ENCODE results near the gene MCF2L.

The MCF2L gene

DNA sequence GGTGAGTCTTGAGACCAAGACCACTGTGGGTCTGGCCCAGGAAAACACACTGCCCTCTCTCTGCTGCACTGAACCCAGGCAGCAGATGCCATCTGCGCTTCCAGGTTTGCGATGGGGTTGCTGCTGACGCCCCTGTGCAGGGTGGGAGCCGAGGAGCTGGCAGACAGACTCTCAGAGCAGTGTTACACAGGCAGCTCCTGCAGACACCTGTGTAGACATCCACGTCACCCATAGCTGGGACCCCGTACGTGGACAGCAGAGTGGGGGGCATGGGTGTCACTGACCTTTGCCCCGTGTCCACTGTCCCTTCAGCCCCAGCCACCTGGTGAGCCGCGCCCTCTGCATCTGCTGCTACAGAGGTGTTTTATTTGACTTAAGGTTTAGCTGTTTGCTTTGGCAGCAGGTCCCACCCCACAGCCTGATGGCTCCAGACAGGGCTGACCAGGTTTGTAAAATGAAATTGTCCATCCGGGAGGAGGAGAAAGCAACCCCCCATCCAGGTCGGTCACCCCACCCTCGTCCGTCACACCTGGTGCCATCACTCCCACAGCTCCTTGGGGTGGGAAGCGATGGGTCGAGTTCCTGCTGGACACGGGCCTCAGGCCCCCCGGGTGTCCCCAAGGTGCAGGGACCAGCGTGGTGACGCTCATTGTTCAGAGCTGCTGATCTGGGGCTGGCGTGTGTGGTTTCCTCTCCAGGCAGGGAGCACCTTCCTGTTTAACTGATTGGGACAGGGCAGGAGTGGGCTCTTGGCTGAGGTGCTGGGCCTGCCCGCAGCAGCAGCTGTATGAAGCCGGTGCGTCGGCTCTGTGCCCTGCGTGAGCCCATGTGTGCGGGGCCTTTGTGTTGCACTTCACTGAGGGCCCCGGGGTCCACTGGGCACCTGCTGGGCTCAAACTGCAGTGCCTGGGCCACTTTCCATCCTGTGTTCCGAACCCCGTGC is 28.4 kb downstream of the MCF2L start:
- Histone ChIP-seq H3K9ac (ENCODE audit: low read length) (no peak overlapping the region), H3K27me3 (ENCODE audit: low read depth, low read length) (no peaks in the 10 kb centered on the region), H2AFZ (ENCODE audit: low read depth, low read length) (no peak overlapping the region), H3K4me1 (ENCODE audit: low read length) (no peaks in the 10 kb centered on the region), H3K79me2 (ENCODE audit: low read length) (no peaks in the 10 kb centered on the region), H3K27ac (ENCODE audit: low read length) (no peak overlapping the region), H3K9me3 (ENCODE audit: insufficient read depth, low read length) (no peaks in the 10 kb centered on the region), H3K4me3 (ENCODE audit: low read length) (no peak overlapping the region), H3K36me3 (replicated peaks; ENCODE audit: low read depth, low read length) (no peaks in the 10 kb centered on the region), H3K4me2 (ENCODE audit: low read length) (no peak overlapping the region), H4K20me1 (ENCODE audit: insufficient read depth, low read length) (no peaks in the 10 kb centered on the region)
- TF ChIP-seq, protein P1, sequence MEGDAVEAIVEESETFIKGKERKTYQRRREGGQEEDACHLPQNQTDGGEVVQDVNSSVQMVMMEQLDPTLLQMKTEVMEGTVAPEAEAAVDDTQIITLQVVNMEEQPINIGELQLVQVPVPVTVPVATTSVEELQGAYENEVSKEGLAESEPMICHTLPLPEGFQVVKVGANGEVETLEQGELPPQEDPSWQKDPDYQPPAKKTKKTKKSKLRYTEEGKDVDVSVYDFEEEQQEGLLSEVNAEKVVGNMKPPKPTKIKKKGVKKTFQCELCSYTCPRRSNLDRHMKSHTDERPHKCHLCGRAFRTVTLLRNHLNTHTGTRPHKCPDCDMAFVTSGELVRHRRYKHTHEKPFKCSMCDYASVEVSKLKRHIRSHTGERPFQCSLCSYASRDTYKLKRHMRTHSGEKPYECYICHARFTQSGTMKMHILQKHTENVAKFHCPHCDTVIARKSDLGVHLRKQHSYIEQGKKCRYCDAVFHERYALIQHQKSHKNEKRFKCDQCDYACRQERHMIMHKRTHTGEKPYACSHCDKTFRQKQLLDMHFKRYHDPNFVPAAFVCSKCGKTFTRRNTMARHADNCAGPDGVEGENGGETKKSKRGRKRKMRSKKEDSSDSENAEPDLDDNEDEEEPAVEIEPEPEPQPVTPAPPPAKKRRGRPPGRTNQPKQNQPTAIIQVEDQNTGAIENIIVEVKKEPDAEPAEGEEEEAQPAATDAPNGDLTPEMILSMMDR (IDR thresholded peaks at IDR 0.05; ENCODE audit: low read depth, low read length), result no peak
- TF ChIP-seq EZH2phosphoT487 (IDR thresholded peaks at IDR 0.05; ENCODE audit: low read depth), result no peak

DNA sequence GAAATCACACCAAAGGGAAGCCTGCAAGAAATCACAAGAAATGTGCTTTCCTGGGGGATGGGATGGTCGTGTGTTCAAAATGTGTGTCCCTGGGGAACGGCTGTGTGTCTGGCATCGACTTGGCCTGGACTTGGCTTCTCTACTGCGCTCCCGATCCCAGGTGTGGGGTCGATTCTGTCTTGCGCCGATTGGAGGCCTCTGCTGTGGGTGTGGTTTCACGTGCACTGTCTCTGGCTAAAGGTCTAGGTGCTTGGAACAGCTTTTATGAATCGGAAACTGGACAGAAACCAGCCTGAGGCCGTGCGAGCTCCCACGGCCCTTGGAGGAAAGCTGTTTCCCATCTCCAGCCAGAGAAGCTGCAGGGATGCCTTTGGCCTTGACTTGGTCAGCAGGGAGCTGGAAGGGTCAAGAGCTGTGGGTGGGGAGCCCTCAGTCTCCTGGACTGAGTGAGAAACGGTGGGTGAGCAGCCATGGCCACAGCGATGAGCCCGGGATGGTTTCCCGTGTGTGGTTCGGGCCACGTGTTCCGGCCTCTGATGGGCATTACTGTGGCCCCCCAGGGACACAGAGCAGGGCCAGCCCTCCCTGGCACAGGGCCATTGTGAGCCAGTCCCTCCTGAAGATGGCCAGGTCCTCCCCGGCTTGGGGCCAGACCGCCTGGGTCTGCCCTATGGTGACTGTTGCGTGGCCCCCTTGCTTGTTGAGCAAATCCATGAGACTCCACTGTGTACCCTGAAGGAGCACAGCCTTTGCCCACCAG is 29.7 kb downstream of the MCF2L start:
- H2AFZ ChIP-seq (ENCODE audit: low read depth, low read length), result no peak overlapping the region
- H3K36me3 ChIP-seq (replicated peaks; ENCODE audit: low read depth, low read length), result no peaks in the 10 kb centered on the region
- H3K79me2 ChIP-seq (ENCODE audit: low read length), result no peaks in the 10 kb centered on the region
- TF ChIP-seq EZH2phosphoT487 (IDR thresholded peaks at IDR 0.05; ENCODE audit: low read depth), result no peak
- TF ChIP-seq, protein P1 (IDR thresholded peaks at IDR 0.05; ENCODE audit: low read depth, low read length), result no peak
- no peak overlapping the region for H3K4me3 ChIP-seq (ENCODE audit: low read length)
- no peaks in the 10 kb centered on the region for H3K27me3 ChIP-seq (ENCODE audit: low read depth, low read length)
- H3K4me1 ChIP-seq (ENCODE audit: low read length), result no peaks in the 10 kb centered on the region
- no peak overlapping the region for H3K9ac ChIP-seq (ENCODE audit: low read length)
- no peaks in the 10 kb centered on the region for H3K9me3 ChIP-seq (ENCODE audit: insufficient read depth, low read length)
- H4K20me1 ChIP-seq (ENCODE audit: insufficient read depth, low read length), result no peaks in the 10 kb centered on the region
- H3K27ac ChIP-seq (ENCODE audit: low read length), result no peak overlapping the region
- no peak overlapping the region for H3K4me2 ChIP-seq (ENCODE audit: low read length)

DNA sequence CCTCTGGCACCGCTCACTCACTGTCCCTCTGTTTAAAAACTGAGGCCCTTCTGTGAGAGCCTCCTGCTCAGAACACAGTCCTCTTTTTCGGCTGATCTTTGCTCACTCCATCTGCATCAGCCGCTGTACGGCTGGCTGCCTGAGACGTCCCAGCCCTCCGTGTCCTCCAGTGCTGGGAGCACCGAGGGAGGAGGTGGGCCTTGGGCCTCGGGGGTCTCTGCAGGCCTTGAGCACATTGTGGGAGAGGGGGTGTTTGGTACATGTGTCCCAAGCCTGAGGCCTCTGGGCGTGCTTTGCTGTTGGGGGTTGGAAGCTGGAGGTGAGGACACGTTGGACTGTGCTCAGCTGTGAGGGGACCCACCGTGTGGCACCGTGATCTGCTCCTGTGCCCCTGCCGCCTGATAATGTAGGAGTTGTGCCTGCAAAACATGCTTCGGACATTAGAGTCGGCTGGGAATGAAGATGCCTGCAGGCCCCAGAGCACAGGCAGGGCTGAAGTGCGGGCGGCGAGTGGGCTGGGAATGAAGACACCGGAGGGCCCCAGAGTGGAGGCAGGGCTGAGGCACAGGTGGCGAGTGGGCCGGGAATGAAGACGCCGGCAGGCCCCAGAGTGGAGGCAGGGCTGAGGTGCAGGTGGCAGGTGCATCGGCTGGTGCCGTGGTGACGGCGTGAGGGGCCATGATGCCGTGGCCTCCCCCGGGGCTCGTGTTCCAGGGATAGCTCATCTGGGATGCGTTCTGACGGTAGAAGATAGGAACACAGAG is 30.6 kb downstream of the MCF2L start:
- no peak overlapping the region for H2AFZ ChIP-seq (ENCODE audit: low read depth, low read length)
- no peaks in the 10 kb centered on the region for H4K20me1 ChIP-seq (ENCODE audit: insufficient read depth, low read length)
- no peak overlapping the region for H3K4me2 ChIP-seq (ENCODE audit: low read length)
- H3K36me3 ChIP-seq (replicated peaks; ENCODE audit: low read depth, low read length), result no peaks in the 10 kb centered on the region
- no peak for TF ChIP-seq EZH2phosphoT487 (IDR thresholded peaks at IDR 0.05; ENCODE audit: low read depth)
- TF ChIP-seq, protein P1 (IDR thresholded peaks at IDR 0.05; ENCODE audit: low read depth, low read length), result no peak
- no peaks in the 10 kb centered on the region for H3K9me3 ChIP-seq (ENCODE audit: insufficient read depth, low read length)
- H3K27me3 ChIP-seq (ENCODE audit: low read depth, low read length), result no peaks in the 10 kb centered on the region
- H3K27ac ChIP-seq (ENCODE audit: low read length), result no peak overlapping the region
- no peaks in the 10 kb centered on the region for H3K4me1 ChIP-seq (ENCODE audit: low read length)
- H3K4me3 ChIP-seq (ENCODE audit: low read length), result no peak overlapping the region
- H3K9ac ChIP-seq (ENCODE audit: low read length), result no peak overlapping the region
- H3K79me2 ChIP-seq (ENCODE audit: low read length), result no peaks in the 10 kb centered on the region

All from OCI-LY3 (cell line).